ENCODE results near the gene PDCD2.

The PDCD2 gene

DNA sequence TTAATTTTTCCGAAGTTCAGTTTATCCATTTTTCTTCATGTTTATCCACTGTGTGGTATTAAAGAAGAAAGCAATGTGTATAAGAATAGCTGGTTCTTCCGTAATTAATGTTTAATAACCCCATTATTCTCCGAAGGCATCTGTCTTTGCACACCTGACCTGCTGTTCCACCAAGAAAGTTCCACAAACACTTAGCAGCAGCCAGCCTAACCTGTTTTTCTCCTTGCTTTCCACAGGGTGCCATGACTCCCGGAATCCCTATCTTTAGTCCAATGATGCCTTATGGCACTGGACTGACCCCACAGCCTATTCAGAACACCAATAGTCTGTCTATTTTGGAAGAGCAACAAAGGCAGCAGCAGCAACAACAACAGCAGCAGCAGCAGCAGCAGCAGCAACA, 22.9 kb downstream of the PDCD2 start:
- no peak overlapping the region for H3K4me3 ChIP-seq (ENCODE audit: low read depth, low read length)
- TF ChIP-seq, protein P1, sequence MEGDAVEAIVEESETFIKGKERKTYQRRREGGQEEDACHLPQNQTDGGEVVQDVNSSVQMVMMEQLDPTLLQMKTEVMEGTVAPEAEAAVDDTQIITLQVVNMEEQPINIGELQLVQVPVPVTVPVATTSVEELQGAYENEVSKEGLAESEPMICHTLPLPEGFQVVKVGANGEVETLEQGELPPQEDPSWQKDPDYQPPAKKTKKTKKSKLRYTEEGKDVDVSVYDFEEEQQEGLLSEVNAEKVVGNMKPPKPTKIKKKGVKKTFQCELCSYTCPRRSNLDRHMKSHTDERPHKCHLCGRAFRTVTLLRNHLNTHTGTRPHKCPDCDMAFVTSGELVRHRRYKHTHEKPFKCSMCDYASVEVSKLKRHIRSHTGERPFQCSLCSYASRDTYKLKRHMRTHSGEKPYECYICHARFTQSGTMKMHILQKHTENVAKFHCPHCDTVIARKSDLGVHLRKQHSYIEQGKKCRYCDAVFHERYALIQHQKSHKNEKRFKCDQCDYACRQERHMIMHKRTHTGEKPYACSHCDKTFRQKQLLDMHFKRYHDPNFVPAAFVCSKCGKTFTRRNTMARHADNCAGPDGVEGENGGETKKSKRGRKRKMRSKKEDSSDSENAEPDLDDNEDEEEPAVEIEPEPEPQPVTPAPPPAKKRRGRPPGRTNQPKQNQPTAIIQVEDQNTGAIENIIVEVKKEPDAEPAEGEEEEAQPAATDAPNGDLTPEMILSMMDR (IDR thresholded peaks at IDR 0.05; ENCODE audit: borderline replicate concordance, insufficient read depth, low read depth, low read length), result no peak

DNA sequence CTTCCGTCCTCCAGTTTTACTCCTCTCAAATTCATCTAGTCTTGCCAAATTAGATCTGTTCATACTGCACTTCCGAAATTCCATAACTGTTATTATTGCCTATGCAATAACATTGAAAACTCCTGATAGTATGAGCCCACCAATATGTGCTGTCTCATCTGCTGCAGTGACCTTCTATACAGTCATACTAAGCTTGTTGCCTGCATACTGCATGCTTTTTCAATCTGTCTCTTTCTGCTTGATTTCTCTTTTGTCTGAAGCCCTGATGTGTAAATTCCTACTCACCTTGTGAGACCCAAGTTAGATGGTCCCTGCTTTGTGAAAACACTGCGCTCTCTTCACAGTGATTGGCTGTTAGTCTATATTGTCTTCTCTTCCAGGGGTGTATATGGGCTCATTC, 29.1 kb downstream of the PDCD2 start:
- TF ChIP-seq, protein P1 (IDR thresholded peaks at IDR 0.05; ENCODE audit: borderline replicate concordance, insufficient read depth, low read depth, low read length), result no peak
- peak overlapping the region; percentile 74 for H3K4me3 ChIP-seq (ENCODE audit: low read depth, low read length)

DNA sequence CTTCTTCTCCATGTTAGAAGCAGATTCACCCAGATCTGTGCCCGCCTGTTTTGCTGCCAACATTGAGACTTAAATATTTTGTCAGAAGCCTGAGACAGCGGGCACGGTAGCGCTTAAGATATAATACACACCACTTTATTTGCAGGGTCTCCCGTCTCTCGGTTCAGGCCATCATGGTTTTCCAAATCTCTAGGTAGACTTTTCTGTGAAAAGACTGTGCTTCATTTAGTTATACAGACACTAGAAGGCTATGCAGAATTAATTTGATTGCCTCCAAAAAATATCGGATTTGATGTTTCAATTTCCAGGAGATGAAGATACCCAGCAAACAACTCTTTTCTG, 29.7 kb downstream of the PDCD2 start:
- TF ChIP-seq, protein P1 (IDR thresholded peaks at IDR 0.05; ENCODE audit: borderline replicate concordance, insufficient read depth, low read depth, low read length), result no peak
- peak overlapping the region; percentile 74 for H3K4me3 ChIP-seq (ENCODE audit: low read depth, low read length)

DNA sequence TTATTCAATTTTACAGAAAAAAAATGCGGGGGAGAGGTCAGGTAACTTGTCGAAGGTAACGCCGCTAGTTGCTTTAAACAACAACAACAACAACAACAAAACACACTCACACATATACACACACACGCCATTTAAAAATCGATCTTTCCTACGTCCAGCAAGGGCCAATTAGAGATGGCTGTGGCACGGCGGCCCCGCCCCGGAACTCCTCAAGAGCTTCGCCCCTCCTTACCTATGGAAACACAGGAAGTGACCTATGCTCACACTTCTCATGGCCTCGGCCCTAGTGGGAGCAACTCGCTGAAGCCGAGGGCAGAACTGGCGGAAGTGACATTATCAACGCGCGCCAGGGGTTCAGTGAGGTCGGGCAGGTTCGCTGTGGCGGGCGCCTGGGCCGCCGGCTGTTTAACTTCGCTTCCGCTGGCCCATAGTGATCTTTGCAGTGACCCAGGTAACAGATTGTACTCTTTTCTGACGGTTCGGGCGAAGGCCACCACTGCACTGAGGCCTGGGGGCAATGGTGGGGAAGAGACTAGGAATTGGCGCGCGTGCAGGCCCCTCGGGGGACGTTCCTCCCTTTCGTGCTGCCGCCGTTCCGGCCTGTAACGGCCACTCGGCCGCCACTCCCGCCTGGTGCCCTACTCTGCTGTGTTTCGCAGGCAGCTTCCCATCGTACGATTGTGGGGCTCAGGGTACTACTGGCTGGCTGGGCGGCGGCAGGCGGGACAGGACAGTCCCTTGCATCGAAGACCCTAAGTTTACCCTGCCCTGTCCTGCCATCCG, 30.2 kb downstream of the PDCD2 start, which contains the start of gene TBP:
TSS of gene TBP (plus strand) at position 357 of the 783 bp plus-strand sequence. CDS start 2,661 bp downstream, outside the sequence.
- TF ChIP-seq, protein P1 (IDR thresholded peaks at IDR 0.05; ENCODE audit: borderline replicate concordance, insufficient read depth, low read depth, low read length), result no peak
- H3K4me3 ChIP-seq (ENCODE audit: low read depth, low read length), result peak within 1 kb of the TSS; percentile 74

DNA sequence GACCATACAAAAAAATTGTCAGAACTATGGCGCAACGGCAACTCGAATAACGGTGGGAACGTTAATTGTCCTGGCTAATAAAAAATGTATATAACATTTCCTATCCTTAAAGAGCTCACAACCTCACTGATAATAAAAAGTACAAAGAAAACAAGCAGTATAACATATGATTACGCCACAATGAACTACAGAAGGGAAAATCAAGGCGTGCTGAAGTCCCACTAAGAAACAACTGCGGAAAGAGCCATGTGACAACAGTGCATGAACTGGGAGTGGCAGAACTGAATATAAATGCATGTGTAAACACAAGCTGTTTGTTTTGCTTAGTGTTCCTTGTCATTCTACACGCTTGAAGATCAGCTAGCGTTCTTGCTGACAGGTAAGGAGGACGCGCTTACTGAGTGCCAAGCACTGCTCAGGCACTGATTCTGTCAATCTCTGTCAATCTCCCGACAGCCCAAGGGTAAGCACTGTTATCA, 30.9 kb downstream of the PDCD2 start:
- TF ChIP-seq, protein P1 (IDR thresholded peaks at IDR 0.05; ENCODE audit: borderline replicate concordance, insufficient read depth, low read depth, low read length), result no peak
- H3K4me3 ChIP-seq (ENCODE audit: low read depth, low read length), result peak overlapping the region; percentile 60

DNA sequence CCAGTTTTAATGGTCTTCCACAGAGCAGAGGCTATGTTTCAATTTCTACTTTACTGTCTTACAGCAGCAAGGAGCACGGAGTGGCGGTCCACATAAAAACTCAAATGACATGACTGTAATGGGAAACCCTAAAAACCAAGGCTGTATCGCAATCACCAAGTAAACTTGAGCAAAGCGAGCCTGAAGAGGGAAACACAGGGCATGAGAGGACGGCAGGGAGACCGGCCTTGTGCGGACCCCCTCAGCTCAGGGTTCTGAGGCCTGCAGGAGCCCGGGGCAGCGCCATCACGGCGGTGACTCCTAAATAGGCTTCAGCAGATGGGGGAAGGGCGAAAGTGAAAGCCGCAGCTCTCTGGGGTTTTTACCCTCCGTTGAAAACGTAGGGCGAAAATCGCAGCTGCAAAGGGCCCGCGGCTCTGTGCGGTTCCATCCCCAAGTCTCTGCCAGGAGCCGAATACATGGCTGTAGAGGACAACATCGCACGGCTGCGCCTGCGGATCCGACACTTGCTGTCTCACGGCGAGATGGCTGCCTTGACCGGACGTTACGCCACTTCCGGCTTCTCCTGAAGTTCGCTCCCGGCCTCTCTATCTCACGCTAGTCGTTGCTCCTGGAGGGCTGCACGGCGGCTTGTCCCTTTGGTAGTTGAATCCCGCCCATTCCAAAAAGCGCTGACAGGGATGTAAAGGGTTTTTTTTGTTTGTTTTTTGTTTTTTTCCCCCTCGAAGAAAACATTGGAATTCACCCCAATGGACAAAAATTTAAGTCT, 31.5 kb downstream of the PDCD2 start, which contains the start of gene PSMB1:
TSS of gene PSMB1 (minus strand) at position 543 of the 769 bp plus-strand sequence. CDS start at position 478, 65 bp downstream.
- TF ChIP-seq, protein P1 (IDR thresholded peaks at IDR 0.05; ENCODE audit: borderline replicate concordance, insufficient read depth, low read depth, low read length), result no peak

More for the DNA sequence above, 31.5 kb downstream of the PDCD2 start, which contains the start of gene PSMB1:
- peak within 1 kb of the TSS; percentile 60 for H3K4me3 ChIP-seq (ENCODE audit: low read depth, low read length)

Data from GM12875 (cell line).